Measurements from ENCODE around the gene CELF3.

The CELF3 gene

GRCh38 chr1:151720554-151720953 is 4.0 kb upstream of the CELF3 start:
- DNase-seq, result no peak

- DNase-seq, result no peak
Observed at GRCh38 chr1:151720125-151720524, 3.5 kb upstream of the CELF3 start.

GRCh38 chr1:151718666-151719065 is 2.1 kb upstream of the CELF3 start:
- DNase-seq, result no peak

- no peak for DNase-seq
Observed at GRCh38 chr1:151718011-151718431, 1.4 kb upstream of the CELF3 start.

- DNase-seq, result no peak
Observed at GRCh38 chr1:151716405-151716762, 219 bp downstream of the CELF3 start.

- DNase-seq, result no peak
Observed at GRCh38 chr1:151715726-151716404, 738 bp downstream of the CELF3 start.

GRCh38 chr1:151714820-151715725 is 1.5 kb downstream of the CELF3 start:
- DNase-seq, result no peak

GRCh38 chr1:151713874-151714273 is 2.7 kb downstream of the CELF3 start:
- DNase-seq, result no peak

GRCh38 chr1:151713044-151713443 is 3.6 kb downstream of the CELF3 start:
- DNase-seq, result no peak

- no peak for DNase-seq
Observed at GRCh38 chr1:151711951-151712350, 4.7 kb downstream of the CELF3 start.

GRCh38 chr1:151711044-151711800 is 5.4 kb downstream of the CELF3 start:
- DNase-seq, result no peak

- peak; percentile 45 for DNase-seq
Observed at GRCh38 chr1:151710187-151710840, 6.3 kb downstream of the CELF3 start.

- no peak for DNase-seq
Observed at GRCh38 chr1:151708891-151709290, 7.7 kb downstream of the CELF3 start.

GRCh38 chr1:151707541-151708065 is 9.0 kb downstream of the CELF3 start:
- no peak for DNase-seq

- no peak for DNase-seq
Observed at GRCh38 chr1:151706464-151707415, 9.9 kb downstream of the CELF3 start.

- no peak for DNase-seq
Observed at GRCh38 chr1:151705753-151706463, 10.7 kb downstream of the CELF3 start.

GRCh38 chr1:151705146-151705545 is 11.5 kb downstream of the CELF3 start:
- DNase-seq, result no peak

GRCh38 chr1:151704246-151704645 is 12.4 kb downstream of the CELF3 start:
- no peak for DNase-seq

GRCh38 chr1:151703813-151704212 is 12.8 kb downstream of the CELF3 start:
- no peak for DNase-seq

GRCh38 chr1:151702936-151703335 is 13.7 kb downstream of the CELF3 start:
- DNase-seq, result no peak

- DNase-seq, result no peak
Observed at GRCh38 chr1:151701515-151701914, 15.1 kb downstream of the CELF3 start.

All from activated CD4-positive, alpha-beta T cell treated with anti-CD3 and anti-CD28 coated beads, Interleukin-2, amount 50 U/mL, for 1 hour (primary cell).